K562 (cell line): Measurements from ENCODE around the gene RPS4Y1. TPM values are rescaled to one million over a fixed set of nuclear protein-coding genes. Genes with fewer than 3 reads are reported as not detected.

ENCODE experiments used
- ATAC-seq: fragments of 200-7000 bp; cut with Tn5 transposase; 3 replicates; pipeline ENCODE4 v1.9.1; 2020; ENCODE audit warnings: moderate library complexity
- BruUV-seq: library from RNA; stranded (reverse); fragments of 400-500 nt; replicated peaks from 2 replicates; lab custom pipeline; 2021; lab: Mats Ljungman, UMichigan
- CTCF ChIA-PET: fragments of 300-600 bp; formaldehyde crosslinking; extraction: SDS; loops from one replicate; lab custom pipeline; 2021; ENCODE audit warnings: low intra/inter-chr PET ratio; lab: Yijun Ruan, JAX
- POLR2A ChIA-PET: fragments of 300-600, 350-650 bp; sonication (Branson Sonifier 250); formaldehyde crosslinking; extraction: SDS; loops from one replicate; lab custom pipeline; 2021; ENCODE audit warnings: antibody characterized with exemption, inconsistent platforms; lab: Yijun Ruan, JAX
- DNase-seq, 4 experiments: peaks; one replicate each; pipeline versions ENCODE4 v3.0.0 to v3.0.0-alpha.2; 2011 to 2018; ENCODE audit warnings: low spot score in 3 of 4, mixed read lengths in 3 of 4; ENCODE audit errors: extremely low read depth in 1 of 4
- FAIRE-seq: peaks from 2 replicates; lab custom pipeline; 2011; peaks lifted over from hg19 to GRCh38; lab: Jason Lieb, UNC
- H2AFZ ChIP-seq: 2 replicates; pipeline ENCODE4 v1.6.0; 2011; ENCODE audit warnings: low read depth, low read length, control low read depth, inconsistent platforms
- H3K27ac ChIP-seq: fragments of 200-600 bp; 3 replicates; pipeline ENCODE4 v1.8.0; 2011; ENCODE audit warnings: low read depth, mild to moderate bottlenecking, control low read depth, inconsistent platforms, low read length, moderate library complexity, mixed read lengths; ENCODE audit errors: extremely low read depth
- H3K27me3 ChIP-seq, 2 experiments: fragments of 300-600 bp in 1 of 2; 2 replicates in 1 of 2; 3 replicates in 1 of 2; pipeline versions ENCODE4 v1.6.0 to v1.8.0; 2011; ENCODE audit warnings: inconsistent platforms in 2 of 2, low read length in 2 of 2, mild to moderate bottlenecking in 1 of 2, mixed read lengths in 1 of 2, moderate library complexity in 1 of 2; ENCODE audit not compliant: control insufficient read depth in 2 of 2, insufficient read depth in 2 of 2
- H3K36me3 ChIP-seq: fragments of 300-600 bp; 3 replicates; pipeline ENCODE4 v1.8.0; 2011; ENCODE audit warnings: mild to moderate bottlenecking, low read length, inconsistent platforms; ENCODE audit not compliant: control insufficient read depth, insufficient read depth
- H3K4me1 ChIP-seq, 2 experiments: fragments of 200-600 bp in 1 of 2; replicated peaks in 1 of 2; 2 replicates in 1 of 2; 3 replicates in 1 of 2; pipeline versions ENCODE4 v1.5.1 to v1.8.0; 2011; ENCODE audit warnings: inconsistent platforms in 2 of 2, low read length in 2 of 2, mild to moderate bottlenecking in 1 of 2, mixed read lengths in 1 of 2, moderate library complexity in 1 of 2; ENCODE audit not compliant: control insufficient read depth in 2 of 2, insufficient read depth in 2 of 2
- H3K4me2 ChIP-seq: 2 replicates; pipeline ENCODE4 v1.6.1; 2011; ENCODE audit warnings: low read length, control low read depth, inconsistent platforms, mixed read lengths; ENCODE audit not compliant: insufficient read depth
- H3K4me3 ChIP-seq: fragments of 200-600 bp; sonication (generic), shearing (Covaris generic); 2 replicates; pipeline ENCODE4 v1.5.1; 2016; ENCODE audit warnings: control low read depth, inconsistent platforms
- H3K79me2 ChIP-seq: fragments of 200-600 bp; 3 replicates; pipeline ENCODE4 v1.8.0; 2011; ENCODE audit warnings: low read length, inconsistent platforms; ENCODE audit not compliant: control insufficient read depth, insufficient read depth
- H3K9ac ChIP-seq, 2 experiments: 2 replicates each; pipeline versions ENCODE4 v1.6.0 to v1.6.1; 2011; ENCODE audit warnings: low read depth in 2 of 2, low read length in 2 of 2, control low read depth in 1 of 2, inconsistent platforms in 1 of 2, mild to moderate bottlenecking in 1 of 2, mixed read lengths in 1 of 2; ENCODE audit not compliant: insufficient read depth in 1 of 2
- H3K9me1 ChIP-seq: one replicate; pipeline ENCODE4 v1.6.0; 2011; ENCODE audit warnings: inconsistent platforms, mild to moderate bottlenecking, low read length, moderate library complexity; ENCODE audit not compliant: control insufficient read depth, insufficient read depth
- H3K9me3 ChIP-seq: replicated peaks from 2 replicates; pipeline ENCODE4 v1.5.1; 2011; ENCODE audit warnings: low read depth, low read length, inconsistent platforms; ENCODE audit not compliant: control insufficient read depth, insufficient read depth
- H4K20me1 ChIP-seq: replicated peaks from 2 replicates; pipeline ENCODE4 v1.6.1; 2011; ENCODE audit warnings: low read length, inconsistent platforms, mixed read lengths; ENCODE audit not compliant: control insufficient read depth, insufficient read depth
- BRCA1 ChIP-seq, 2 experiments: fragments of 450-650 bp in 1 of 2; sonication (generic) in 1 of 2; formaldehyde crosslinking in 1 of 2; IDR thresholded peaks; 2 replicates each; pipeline versions ENCODE4 v1.5.0 to v1.6.1; 2017 to 2020; ENCODE audit warnings: mild to moderate bottlenecking in 1 of 2, missing genetic modification reagents in 1 of 2
- BRD9 ChIP-seq: fragments of 450-650 bp; IDR thresholded peaks from 2 replicates; pipeline ENCODE4 v1.6.1; 2018; ENCODE audit warnings: low read depth; ENCODE audit not compliant: partially characterized antibody
- DIDO1 ChIP-seq: fragments of 450-650 bp; IDR thresholded peaks from 2 replicates; pipeline ENCODE4 v1.6.1; 2016; ENCODE audit warnings: low read depth, missing biosample characterization, missing genetic modification characterization
- FOXJ3 ChIP-seq: sonication (generic); formaldehyde crosslinking; IDR thresholded peaks from 2 replicates; pipeline ENCODE4 v1.4.0; 2020; ENCODE audit warnings: mild to moderate bottlenecking, missing genetic modification reagents
- GABPB1 ChIP-seq: sonication (generic); formaldehyde crosslinking; IDR thresholded peaks from 2 replicates; pipeline ENCODE4 v1.8.0; 2022; ENCODE audit warnings: mild to moderate bottlenecking, missing genetic modification reagents
- PHF21A ChIP-seq: fragments of 450-650 bp; IDR thresholded peaks from 2 replicates; pipeline ENCODE4 v1.6.1; 2017; ENCODE audit warnings: low read depth, borderline replicate concordance
- THRB ChIP-seq: fragments of 450-650 bp; formaldehyde crosslinking; conservative IDR thresholded peaks from 2 replicates; pipeline ENCODE4 v1.4.0; 2022; ENCODE audit warnings: mild to moderate bottlenecking, missing genetic modification characterization
- ZBTB26 ChIP-seq: fragments of 450-650 bp; formaldehyde crosslinking; IDR thresholded peaks from 2 replicates; pipeline ENCODE4 v1.4.0; 2022; ENCODE audit warnings: missing genetic modification characterization
- ZFP30 ChIP-seq: fragments of 250-450 bp; sonication (Bioruptor Pico); IDR thresholded peaks from 2 replicates; pipeline ENCODE4 v1.8.0; 2022; ENCODE audit warnings: moderate library complexity, mild to moderate bottlenecking, inconsistent platforms, borderline replicate concordance
- ZNF436 ChIP-seq: fragments of 250-450, 450-650 bp; sonication (Bioruptor Pico); formaldehyde crosslinking; IDR thresholded peaks from 2 replicates; pipeline ENCODE4 v1.7.0; 2020; ENCODE audit warnings: mild to moderate bottlenecking
- WGBS: fragments of 100-300 bp; shearing (Covaris generic); methylation state at CpG from one replicate; pipeline ENCODE4 v1.1.6; 2016; ENCODE audit warnings: low coverage, mixed read lengths; ENCODE audit not compliant: insufficient coverage; ENCODE audit errors: missing lambda C conversion rate; 5-methylcytosine and 5-hydroxymethylcytosine counted together
- in situ Hi-C: fragments of 300-500 bp; cut with MboI; formaldehyde crosslinking; loops from 4 replicates; pipeline ENCODE4 v1.15.0; 2018; ENCODE audit warnings: inconsistent platforms, mixed read lengths
- intact Hi-C: fragments of 100-400 bp; cut with micrococcal nuclease; formaldehyde crosslinking; loops from 2 replicates; pipeline ENCODE4 v1.14.2; 2022
- polyA plus RNA-seq, 8 experiments: library from polyadenylated mRNA; depleted of rRNA in 4 of 8; stranded (reverse) in 5 of 8; unstranded in 3 of 8; fragments of >200 nt; fragmentation: Nextera tagmentation in 2 of 8; fragmentation: Illumina TruSeq in 1 of 8; extraction: Ambion mirVana in 2 of 8; extraction: Trizol in 1 of 8; gene quantifications; 2 replicates each; pipeline versions ENCODE4 v1.2.1 to v1.2.3, GENCODE V29; 2011 to 2014; ENCODE audit warnings: inconsistent platforms in 1 of 8, missing spikeins in 1 of 8
- total RNA-seq, 7 experiments: library from RNA; depleted of rRNA in 6 of 7; stranded (reverse); fragments of >200 nt in 6 of 7; fragmentation: Illumina TruSeq in 2 of 7; extraction: Trizol in 2 of 7; gene quantifications; 2 replicates each; pipeline versions ENCODE4 v1.2.1 to v1.2.3, GENCODE V29; 2011 to 2021; ENCODE audit warnings: low replicate concordance in 1 of 7
- TF ChIP-seq, protein P1 (sequence below), 2 experiments: fragments of 450-650 bp in 1 of 2; sonication (generic) in 1 of 2; formaldehyde crosslinking in 1 of 2; IDR thresholded peaks; 2 replicates each; pipeline versions ENCODE4 v1.7.1 to v1.9.0; 2016 to 2022; ENCODE audit warnings: inconsistent platforms in 1 of 2, mild to moderate bottlenecking in 1 of 2, missing genetic modification reagents in 1 of 2

Gene RPS4Y1
- total and polyA plus RNA-seq, 9 of the 15 experiments (the other 6 are each of a cell fraction or from before 2014, with no cell fraction given), result 0.40 TPM; not detected in 8

DNA sequence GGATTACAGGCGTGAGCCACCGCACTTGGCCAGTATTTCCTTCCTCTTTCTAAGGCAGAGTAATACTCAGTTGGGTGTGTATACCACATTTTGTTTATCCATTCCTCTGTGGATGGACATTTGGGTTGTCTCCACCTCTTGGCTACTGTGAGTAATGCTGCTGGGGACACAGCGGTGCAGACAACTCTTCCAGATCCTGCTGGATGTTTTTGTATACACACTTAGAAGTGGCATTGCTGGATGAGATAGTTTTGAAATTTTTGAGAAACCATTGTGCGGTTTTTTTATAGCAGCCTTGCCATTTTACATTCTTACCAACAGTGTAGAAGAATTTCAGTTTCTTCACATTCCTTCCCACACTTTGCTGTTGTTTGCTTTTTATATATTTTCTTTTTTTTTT is 16.3 kb downstream of the RPS4Y1 start:
- no peaks in the 10 kb centered on the region for H3K4me1 ChIP-seq
- no peaks in the 10 kb centered on the region for H3K9me3 ChIP-seq
- DNase-seq (no peak), ATAC-seq (no peak), FAIRE-seq (no peak)
- no peaks in the 10 kb centered on the region for H3K27me3 ChIP-seq
- H2AFZ ChIP-seq, result no peak overlapping the region
- CTCF ChIA-PET, result no interaction called here
- no CpG with 5 or more reads among the region's 4 CpGs for WGBS
- no peak overlapping the region for H3K4me2 ChIP-seq
- no peak overlapping the region for H3K4me3 ChIP-seq
- intact Hi-C loops (no loop called here), in situ Hi-C loops (no loop called here)
- BruUV-seq, result no TSS peak
- H3K79me2 ChIP-seq, result no peaks in the 10 kb centered on the region
- no peaks in the 10 kb centered on the region for H3K9me1 ChIP-seq
- no peak overlapping the region for H3K27ac ChIP-seq
- H4K20me1 ChIP-seq, result no peaks in the 10 kb centered on the region
- POLR2A ChIA-PET, result no interaction called here
- no peaks in the 10 kb centered on the region for H3K36me3 ChIP-seq
- no peak overlapping the region for H3K9ac ChIP-seq
- TF ChIP-seq ZFP30 (CRISPR knock-in tag) (no peak), ZBTB26 (CRISPR knock-in tag) (no peak), BRD9 (no peak), FOXJ3 (CRISPR knock-in tag) (no peak), ZNF436 (no peak), GABPB1 (CRISPR knock-in tag) (no peak), DIDO1 (tag) (no peak), PHF21A (no peak), THRB (CRISPR knock-in tag) (no peak), BRCA1 (IDR thresholded peaks at IDR 0.05) (no peak), BRCA1 (CRISPR knock-in tag; IDR thresholded peaks at IDR 0.05) (no peak)
- TF ChIP-seq, protein P1, sequence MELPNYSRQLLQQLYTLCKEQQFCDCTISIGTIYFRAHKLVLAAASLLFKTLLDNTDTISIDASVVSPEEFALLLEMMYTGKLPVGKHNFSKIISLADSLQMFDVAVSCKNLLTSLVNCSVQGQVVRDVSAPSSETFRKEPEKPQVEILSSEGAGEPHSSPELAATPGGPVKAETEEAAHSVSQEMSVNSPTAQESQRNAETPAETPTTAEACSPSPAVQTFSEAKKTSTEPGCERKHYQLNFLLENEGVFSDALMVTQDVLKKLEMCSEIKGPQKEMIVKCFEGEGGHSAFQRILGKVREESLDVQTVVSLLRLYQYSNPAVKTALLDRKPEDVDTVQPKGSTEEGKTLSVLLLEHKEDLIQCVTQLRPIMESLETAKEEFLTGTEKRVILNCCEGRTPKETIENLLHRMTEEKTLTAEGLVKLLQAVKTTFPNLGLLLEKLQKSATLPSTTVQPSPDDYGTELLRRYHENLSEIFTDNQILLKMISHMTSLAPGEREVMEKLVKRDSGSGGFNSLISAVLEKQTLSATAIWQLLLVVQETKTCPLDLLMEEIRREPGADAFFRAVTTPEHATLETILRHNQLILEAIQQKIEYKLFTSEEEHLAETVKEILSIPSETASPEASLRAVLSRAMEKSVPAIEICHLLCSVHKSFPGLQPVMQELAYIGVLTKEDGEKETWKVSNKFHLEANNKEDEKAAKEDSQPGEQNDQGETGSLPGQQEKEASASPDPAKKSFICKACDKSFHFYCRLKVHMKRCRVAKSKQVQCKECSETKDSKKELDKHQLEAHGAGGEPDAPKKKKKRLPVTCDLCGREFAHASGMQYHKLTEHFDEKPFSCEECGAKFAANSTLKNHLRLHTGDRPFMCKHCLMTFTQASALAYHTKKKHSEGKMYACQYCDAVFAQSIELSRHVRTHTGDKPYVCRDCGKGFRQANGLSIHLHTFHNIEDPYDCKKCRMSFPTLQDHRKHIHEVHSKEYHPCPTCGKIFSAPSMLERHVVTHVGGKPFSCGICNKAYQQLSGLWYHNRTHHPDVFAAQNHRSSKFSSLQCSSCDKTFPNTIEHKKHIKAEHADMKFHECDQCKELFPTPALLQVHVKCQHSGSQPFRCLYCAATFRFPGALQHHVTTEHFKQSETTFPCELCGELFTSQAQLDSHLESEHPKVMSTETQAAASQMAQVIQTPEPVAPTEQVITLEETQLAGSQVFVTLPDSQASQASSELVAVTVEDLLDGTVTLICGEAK (IDR thresholded peaks at IDR 0.05), result no peak
- TF ChIP-seq, protein P1 (CRISPR knock-in tag; IDR thresholded peaks at IDR 0.05), result no peak
